Embryonic facial prominence (tissue), 1 donor: ENCODE measurements around the gene PHACTR1.
"Not testable (repeated sequence)": the region's sequence is repeated elsewhere in the genome, so short reads cannot be mapped to it uniquely, and the experiment has no call there.

Experiments
- DNase-seq: peaks from one replicate; pipeline ENCODE4 v3.0.0-alpha.2; 2016; ENCODE audit errors: extremely low spot score

Gene PHACTR1

GRCh38 chr6:13305288-13305687 is 588.7 kb downstream of the PHACTR1 start:
- no peak for DNase-seq

DNA sequence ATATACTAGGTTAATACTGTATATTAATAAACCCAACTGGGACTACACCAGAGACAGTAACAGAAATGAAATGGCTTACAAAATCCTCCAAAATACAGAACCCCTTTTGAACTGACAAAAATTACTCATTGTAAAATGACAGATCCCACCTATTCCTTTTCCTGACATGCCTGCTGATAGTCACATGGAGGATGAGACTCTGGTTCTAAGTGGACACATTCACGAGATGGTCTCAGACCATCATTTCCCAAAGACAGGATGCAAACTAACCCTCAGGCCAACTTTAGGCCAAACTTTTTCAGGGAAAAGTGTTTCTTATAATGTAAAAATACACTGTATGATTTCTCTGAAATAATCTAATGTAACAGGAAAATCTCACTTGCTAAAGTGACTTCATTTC is 589.2 kb downstream of the PHACTR1 start:
- no peak for DNase-seq

DNA sequence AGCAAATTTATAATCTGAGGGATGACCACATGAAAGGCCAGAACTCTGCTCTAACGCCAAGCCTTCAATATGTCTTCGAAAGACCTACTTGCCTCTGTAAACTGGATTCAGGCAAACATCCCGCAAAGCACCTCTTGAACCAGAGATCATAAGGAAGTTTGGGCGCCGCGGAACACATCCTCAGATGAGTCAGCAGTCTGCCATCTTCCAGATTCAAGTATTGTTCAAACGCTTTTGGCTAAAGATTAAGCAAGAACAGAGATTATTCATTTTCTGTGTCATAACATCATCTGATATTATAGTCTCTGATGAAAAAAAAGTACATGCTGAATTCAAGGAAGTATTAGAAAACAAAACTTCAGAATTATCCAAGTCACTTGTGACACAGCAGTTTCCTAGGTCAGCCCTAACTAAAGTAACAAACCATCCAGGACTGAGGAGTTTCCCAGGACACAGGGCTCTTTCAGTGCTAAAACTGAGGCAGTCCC is 591.0 kb downstream of the PHACTR1 start:
- no peak for DNase-seq

- DNase-seq = no peak
Measured at GRCh38 chr6:13308332-13308731, 591.8 kb downstream of the PHACTR1 start.

DNA sequence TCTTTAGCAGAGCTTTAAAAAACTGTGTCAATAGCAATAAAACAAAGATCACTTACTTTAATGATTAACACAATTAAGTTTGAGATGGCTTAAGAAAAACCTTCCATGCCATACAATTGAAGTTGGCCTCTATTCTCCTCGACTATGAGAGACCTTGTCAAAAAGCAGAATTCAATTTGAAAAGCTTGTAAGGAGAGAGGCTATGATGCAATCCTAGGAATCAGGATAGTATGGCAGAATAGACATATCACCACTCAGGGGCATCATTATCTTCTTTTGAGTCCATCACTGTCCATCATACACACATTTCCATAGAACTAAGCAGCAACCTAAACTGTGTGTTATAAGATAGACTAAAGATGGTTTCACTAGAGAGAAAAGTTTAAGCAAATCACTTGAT is 594.6 kb downstream of the PHACTR1 start:
- DNase-seq = no peak

GRCh38 chr6:13314806-13315205 is 598.2 kb downstream of the PHACTR1 start:
- DNase-seq = no peak

DNA sequence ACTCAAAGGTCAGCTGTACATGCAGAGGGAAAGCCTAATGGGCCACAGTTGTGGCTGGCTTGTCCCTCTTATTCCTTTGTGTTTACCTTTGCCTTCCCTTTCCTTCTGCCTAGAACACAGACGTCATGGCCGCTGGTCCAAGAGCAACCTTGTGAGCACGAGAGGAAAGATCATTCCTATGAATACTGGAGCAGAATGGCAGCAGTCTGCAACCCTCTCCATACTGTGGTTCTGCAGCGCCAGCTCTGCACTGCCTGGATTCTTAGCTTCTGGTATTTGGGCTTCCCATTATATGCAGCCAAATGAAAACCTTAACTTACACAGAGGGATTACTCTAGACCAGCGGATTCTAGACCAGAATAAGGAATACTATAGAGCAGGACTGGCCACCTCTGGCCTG is 599.3 kb downstream of the PHACTR1 start:
- DNase-seq = no peak

- DNase-seq = no peak
Measured at GRCh38 chr6:13318821-13319220, 602.3 kb downstream of the PHACTR1 start.

- DNase-seq = no peak
Measured at GRCh38 chr6:13319891-13320564, 603.5 kb downstream of the PHACTR1 start.

GRCh38 chr6:13326031-13326586 is 609.5 kb downstream of the PHACTR1 start:
- DNase-seq = not testable (repeated sequence)

DNA sequence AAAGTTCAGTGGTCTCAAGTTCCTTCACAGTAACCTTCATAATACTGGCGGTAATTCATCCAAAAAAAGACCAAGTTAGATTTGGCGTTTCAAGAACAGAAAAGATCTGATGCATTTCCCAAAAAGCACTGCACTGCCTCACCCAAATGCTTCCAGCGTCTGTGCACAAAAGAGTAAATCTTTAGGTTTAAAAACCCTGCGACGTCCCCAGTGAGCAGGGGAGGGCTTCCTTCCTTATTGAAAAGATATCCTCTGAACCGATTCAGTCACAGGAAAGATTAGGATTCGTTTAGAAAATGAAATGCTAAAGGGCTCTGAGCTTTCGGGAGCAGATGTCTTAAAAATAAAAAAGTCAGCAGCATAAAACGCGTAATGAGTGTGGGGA is 611.1 kb downstream of the PHACTR1 start:
- no peak for DNase-seq

- DNase-seq = peak; percentile 84
Measured at GRCh38 chr6:13328076-13328874, 611.7 kb downstream of the PHACTR1 start, which contains the start of gene TBC1D7. Gene TBC1D7 (minus strand): TSS chr6:13328537. CDS start chr6:13326898, 1,639 bp downstream.

- DNase-seq = no peak
Measured at GRCh38 chr6:13328875-13329183, 612.3 kb downstream of the PHACTR1 start.

- no peak for DNase-seq
Measured at GRCh38 chr6:13331516-13332348, 615.2 kb downstream of the PHACTR1 start.

GRCh38 chr6:13332349-13332706 is 615.8 kb downstream of the PHACTR1 start:
- no peak for DNase-seq

DNA sequence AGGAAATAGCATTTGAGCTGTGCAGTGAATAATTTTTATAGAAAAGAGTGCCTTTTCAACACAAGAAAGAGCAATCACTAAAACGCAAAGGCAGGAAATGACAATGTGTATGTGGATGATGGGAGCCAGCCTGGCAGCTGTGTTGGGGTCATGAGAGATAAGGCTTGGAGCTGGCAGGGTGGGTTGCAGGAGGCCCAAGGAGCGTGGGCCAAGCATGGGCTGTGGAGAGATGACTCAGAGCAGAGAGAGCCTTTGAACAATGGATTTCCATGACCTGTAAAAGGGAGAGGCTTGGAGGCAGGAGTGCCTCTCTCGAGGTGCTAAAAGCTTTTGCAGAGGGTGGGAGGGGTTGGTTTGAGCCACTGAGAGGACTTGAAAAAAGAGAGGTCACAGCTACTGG is 618.4 kb downstream of the PHACTR1 start:
- no peak for DNase-seq

DNA sequence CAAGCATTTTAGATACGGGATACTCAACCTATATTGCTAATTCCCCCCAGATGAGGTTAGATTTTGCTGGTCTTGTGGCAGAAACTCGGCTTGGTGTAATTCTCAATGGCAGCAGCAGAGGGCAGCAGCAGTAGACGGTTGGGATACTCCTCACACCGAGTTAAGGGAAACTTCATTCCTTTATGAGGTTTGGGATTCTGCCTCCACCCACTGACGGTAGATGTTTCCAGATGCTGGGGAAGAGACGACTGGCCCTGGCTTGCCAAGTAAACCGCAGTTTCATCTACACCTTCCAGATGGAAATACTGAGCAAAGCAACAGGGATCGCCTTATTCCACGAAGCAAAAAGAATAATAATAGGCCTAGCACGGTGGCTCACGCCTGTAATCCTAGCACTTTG is 620.0 kb downstream of the PHACTR1 start:
- DNase-seq = peak; percentile 86

GRCh38 chr6:13338038-13338437 is 621.5 kb downstream of the PHACTR1 start:
- DNase-seq = no peak
